SK-N-SH (cell line): ENCODE measurements around the gene TIGAR. TPM values are rescaled to one million over a fixed set of nuclear protein-coding genes. Genes with fewer than 3 reads are reported as not detected.

Source experiments
- CTCF ChIA-PET: fragments of 300-600, 350-600 bp; formaldehyde crosslinking; extraction: SDS; loops from one replicate; lab custom pipeline; 2021; lab: Yijun Ruan, JAX
- POLR2A ChIA-PET: fragments of 350-600 bp; sonication (Branson Sonifier 250); formaldehyde crosslinking; extraction: SDS; loops from one replicate; lab custom pipeline; 2020; ENCODE audit warnings: antibody characterized with exemption, inconsistent platforms; lab: Yijun Ruan, JAX
- DNase-seq: peaks from one replicate; pipeline ENCODE4 v3.0.0; 2012
- H2AFZ ChIP-seq: fragments of 200-600 bp; sonication (generic); 2 replicates; pipeline ENCODE4 v1.8.1; 2016; ENCODE audit warnings: antibody characterized with exemption, mild to moderate bottlenecking, low read depth
- H3F3A ChIP-seq: fragments of 200-600 bp; sonication (generic); replicated peaks from 2 replicates; pipeline ENCODE3; 2016; ENCODE audit warnings: antibody characterized with exemption, mild to moderate bottlenecking; ENCODE audit not compliant: insufficient read depth
- H3K27ac ChIP-seq, 2 experiments: fragments of 200-500 bp in 1 of 2; fragments of 200-600 bp in 1 of 2; sonication (Bioruptor generic) in 1 of 2; sonication (generic), shearing (Covaris generic) in 1 of 2; 2 replicates each; pipeline versions ENCODE4 v1.5.1 to v1.6.1; 2014 to 2016; ENCODE audit warnings: low read depth in 2 of 2, inconsistent platforms in 1 of 2, low read length in 1 of 2, mild to moderate bottlenecking in 1 of 2, mixed read lengths in 1 of 2
- H3K27me3 ChIP-seq: fragments of 200-600 bp; sonication (generic), shearing (Covaris generic); 2 replicates; pipeline ENCODE4 v1.6.1; 2016; ENCODE audit warnings: mixed run types; ENCODE audit not compliant: insufficient read depth
- H3K36me3 ChIP-seq, 2 experiments: fragments of 200-500 bp in 1 of 2; fragments of 200-600 bp in 1 of 2; sonication (Bioruptor generic) in 1 of 2; sonication (generic) in 1 of 2; replicated peaks in 1 of 2; 2 replicates each; pipeline versions ENCODE3 to v1.5.1; 2014 to 2016; ENCODE audit warnings: low read length in 1 of 2, mild to moderate bottlenecking in 1 of 2; ENCODE audit not compliant: insufficient read depth in 2 of 2, control insufficient read depth in 1 of 2
- H3K4me1 ChIP-seq, 2 experiments: fragments of 200-500 bp in 1 of 2; fragments of 200-600 bp in 1 of 2; sonication (Bioruptor generic) in 1 of 2; sonication (generic), shearing (Covaris generic) in 1 of 2; 2 replicates each; pipeline versions ENCODE4 v1.5.1 to v1.6.1; 2014 to 2016; ENCODE audit warnings: low read depth in 1 of 2, low read length in 1 of 2, mixed run types in 1 of 2; ENCODE audit not compliant: insufficient read depth in 2 of 2, control insufficient read depth in 1 of 2
- H3K4me2 ChIP-seq: fragments of 200-600 bp; sonication (generic), shearing (Covaris generic); 2 replicates; pipeline ENCODE4 v1.6.1; 2017; ENCODE audit warnings: mixed run types
- H3K4me3 ChIP-seq, 2 experiments: fragments of 200-500 bp in 1 of 2; fragments of 200-600 bp in 1 of 2; sonication (Bioruptor generic) in 1 of 2; sonication (generic), shearing (Covaris generic) in 1 of 2; 2 replicates each; pipeline versions ENCODE4 v1.5.1 to v1.8.1; 2014 to 2016; ENCODE audit warnings: low read depth in 2 of 2, inconsistent platforms in 1 of 2, low read length in 1 of 2, mild to moderate bottlenecking in 1 of 2, mixed read lengths in 1 of 2, moderate library complexity in 1 of 2
- H3K79me2 ChIP-seq: fragments of 200-600 bp; sonication (generic); 2 replicates; pipeline ENCODE4 v1.8.1; 2017; ENCODE audit warnings: mild to moderate bottlenecking; ENCODE audit not compliant: insufficient read depth
- H3K9ac ChIP-seq: fragments of 200-600 bp; sonication (generic); 2 replicates; pipeline ENCODE4 v1.6.1; 2017; ENCODE audit warnings: mixed run types
- H3K9me2 ChIP-seq: fragments of 200-600 bp; sonication (generic); 2 replicates; pipeline ENCODE4 v1.6.1; 2017; ENCODE audit warnings: mixed run types
- H3K9me3 ChIP-seq: fragments of 200-600 bp; sonication (generic); 2 replicates; pipeline ENCODE4 v1.6.1; 2017; ENCODE audit warnings: mixed run types, mild to moderate bottlenecking, moderate library complexity
- H4K20me1 ChIP-seq: fragments of 200-600 bp; sonication (generic); 2 replicates; pipeline ENCODE4 v1.6.1; 2017; ENCODE audit warnings: mild to moderate bottlenecking, mixed run types; ENCODE audit not compliant: insufficient read depth
- CHD2 ChIP-seq: fragments of 150-350 bp; IDR thresholded peaks from 2 replicates; pipeline ENCODE4 v1.6.1; 2018; ENCODE audit warnings: low read length; ENCODE audit not compliant: partially characterized antibody
- ELF1 ChIP-seq: IDR thresholded peaks from 2 replicates; pipeline ENCODE4 v1.4.0; 2012
- EP300 ChIP-seq, 2 experiments: IDR thresholded peaks; 2 replicates each; pipeline versions ENCODE4 v1.4.0 to v1.6.1; 2012; ENCODE audit warnings: borderline replicate concordance in 1 of 2, low read depth in 1 of 2, low read length in 1 of 2
- EZH2phosphoT487 ChIP-seq: fragments of 200-600 bp; sonication (generic); IDR thresholded peaks from 2 replicates; pipeline ENCODE4 v1.6.1; 2017; ENCODE audit warnings: low read depth, mixed run types, mild to moderate bottlenecking, antibody characterized with exemption, moderate library complexity, borderline replicate concordance
- FOXJ3 ChIP-seq: sonication (generic); formaldehyde crosslinking; IDR thresholded peaks from 2 replicates; pipeline ENCODE4 v1.5.1; 2020; ENCODE audit warnings: mild to moderate bottlenecking, missing genetic modification reagents
- FOXM1 ChIP-seq: IDR thresholded peaks from 2 replicates; pipeline ENCODE4 v1.4.0; 2012; ENCODE audit warnings: low read depth, mild to moderate bottlenecking
- GATA2 ChIP-seq: sonication (generic); formaldehyde crosslinking; IDR thresholded peaks from 2 replicates; pipeline ENCODE4 v1.5.0; 2020; ENCODE audit warnings: mild to moderate bottlenecking, missing genetic modification reagents
- JUND ChIP-seq: IDR thresholded peaks from 2 replicates; pipeline ENCODE4 v1.4.0; 2012
- MAX ChIP-seq: IDR thresholded peaks from 2 replicates; pipeline ENCODE4 v1.4.0; 2012; ENCODE audit warnings: low read depth
- MXI1 ChIP-seq: IDR thresholded peaks from 2 replicates; pipeline ENCODE4 v1.6.1; 2012; ENCODE audit warnings: mild to moderate bottlenecking, low read depth, low read length, improper control_type of control experiment
- RAD21 ChIP-seq: IDR thresholded peaks from 2 replicates; pipeline ENCODE4 v1.6.1; 2012; ENCODE audit warnings: mild to moderate bottlenecking, low read length
- RCOR1 ChIP-seq: fragments of 150-350 bp; IDR thresholded peaks from 2 replicates; pipeline ENCODE4 v1.6.1; 2017; ENCODE audit warnings: antibody characterized with exemption, low read length
- RFX5 ChIP-seq: IDR thresholded peaks from 2 replicates; pipeline ENCODE4 v1.6.1; 2012; ENCODE audit warnings: mild to moderate bottlenecking, improper control_type of control experiment, low read length
- SMC3 ChIP-seq: IDR thresholded peaks from 2 replicates; pipeline ENCODE4 v1.6.1; 2012; ENCODE audit warnings: low read depth, low read length, improper control_type of control experiment
- TAF1 ChIP-seq: IDR thresholded peaks from 2 replicates; pipeline ENCODE4 v1.6.1; 2012; ENCODE audit warnings: low read depth, mild to moderate bottlenecking, low read length, moderate library complexity, borderline replicate concordance
- TCF12 ChIP-seq: IDR thresholded peaks from 2 replicates; pipeline ENCODE4 v1.4.0; 2012
- TEAD4 ChIP-seq: IDR thresholded peaks from 2 replicates; pipeline ENCODE4 v1.4.0; 2012; ENCODE audit warnings: mild to moderate bottlenecking, borderline replicate concordance; ENCODE audit not compliant: insufficient read depth
- YY1 ChIP-seq: IDR thresholded peaks from 2 replicates; pipeline ENCODE4 v1.4.0; 2012; ENCODE audit warnings: low read depth, mild to moderate bottlenecking
- WGBS: methylation state at CpG from one replicate; pipeline ENCODE4 v1.1.6; 2017; ENCODE audit warnings: low lambda C conversion rate; 5-methylcytosine and 5-hydroxymethylcytosine counted together
- polyA plus RNA-seq, 3 experiments: library from polyadenylated mRNA; depleted of rRNA; stranded (reverse); fragments of >200 nt; gene quantifications; 2 replicates each; pipeline ENCODE4 v1.2.3, GENCODE V29; 2012
- TF ChIP-seq, protein P1 (sequence below): fragments of 200-600 bp; sonication (generic); IDR thresholded peaks from 2 replicates; pipeline ENCODE4 v1.6.1; 2017; ENCODE audit warnings: antibody characterized with exemption, mild to moderate bottlenecking, moderate library complexity
- TF ChIP-seq, protein P2 (sequence below): fragments of 150-350 bp; IDR thresholded peaks from 2 replicates; pipeline ENCODE4 v1.6.1; 2017; ENCODE audit warnings: antibody characterized with exemption, low read length, low read depth, borderline replicate concordance

TIGAR gene
- polyA plus RNA-seq, 1 of the 3 experiments (the other 2 are of a cell fraction), result 8.3 TPM

- peaks cover 0 to 21% of the 10 kb centered on the region in 2 experiments; a peak in 2 of 4 replicates for H3K4me1 ChIP-seq
- H3K9me3 ChIP-seq, result no peaks in the 10 kb centered on the region
- 61% methylated on average over 7 of the region's 8 CpGs for WGBS
- H3K9ac ChIP-seq, result no peak overlapping the region
- CTCF ChIA-PET, result interaction anchor here (0.5 to 2.7 kb wide), 36 partner anchors 9 to 376 kb away, joined by 3 to 55 read pairs (median 4); partner anchors contain the start of gene RAD51AP1
- H3K9me2 ChIP-seq, result no peaks in the 10 kb centered on the region
- H3K79me2 ChIP-seq, result no peaks in the 10 kb centered on the region
- POLR2A ChIA-PET, result interaction anchor here (1.2 kb wide), 1 partner anchor 32 kb away, joined by 3 read pairs; no protein-coding TSS in a partner anchor
- no peaks in the 10 kb centered on the region for H3F3A ChIP-seq
- peak; percentile 52 for DNase-seq
- H3K27me3 ChIP-seq, result peaks cover 5% of the 10 kb centered on the region; the same call in 1 of the 2 replicates
- no peak overlapping the region for H3K4me3 ChIP-seq
- TF ChIP-seq TCF12, result no peak
- peak; percentile 82 for TF ChIP-seq RAD21
- peak; percentile 49; the same call in 1 of the 2 replicates for TF ChIP-seq SMC3
- H3K27ac ChIP-seq, result no peak overlapping the region
- no peak overlapping the region for H3K4me2 ChIP-seq
- H3K36me3 ChIP-seq, result no peaks in the 10 kb centered on the region
- no peak overlapping the region for H2AFZ ChIP-seq
- no peaks in the 10 kb centered on the region for H4K20me1 ChIP-seq
Observed at GRCh38 chr12:4383304-4383865, 62.4 kb downstream of the TIGAR start.

DNA sequence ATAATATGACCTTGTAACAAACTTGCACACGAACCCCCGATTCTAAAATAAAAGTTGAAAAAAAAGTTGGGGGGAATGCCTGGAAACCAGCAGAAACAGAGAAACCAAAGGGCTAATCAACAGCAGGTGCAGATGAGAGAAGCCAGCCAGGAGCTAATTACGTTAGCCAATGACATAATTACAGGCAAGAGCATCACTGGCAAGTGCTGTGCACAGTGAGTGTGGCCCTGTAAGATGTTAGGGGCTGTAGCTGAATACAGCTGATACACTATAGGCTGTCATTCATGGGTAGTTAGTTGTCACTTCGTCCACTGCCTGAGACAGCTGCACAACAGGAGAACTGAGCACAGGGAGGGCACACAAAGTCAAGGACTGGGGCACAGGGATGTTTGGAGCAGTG is 65.8 kb downstream of the TIGAR start:
- no peaks in the 10 kb centered on the region for H3K9me3 ChIP-seq
- H3K27me3 ChIP-seq, result no peaks in the 10 kb centered on the region; the same call in 1 of the 2 replicates
- POLR2A ChIA-PET, result interaction anchor here (1.4 kb wide), 1 partner anchor 25 kb away, joined by 7 read pairs; no protein-coding TSS in a partner anchor
- TF ChIP-seq TAF1 (no peak), RAD21 (0 out of 2 replicates have a peak, but pooled peaks have one; percentile 16), CHD2 (peak; percentile 76), RCOR1 (peak; percentile 76; the same call in 1 of the 2 replicates), MXI1 (peak; percentile 42; the same call in 1 of the 2 replicates), ELF1 (no peak), TEAD4 (no peak), FOXJ3 (0 out of 2 replicates have a peak, but pooled peaks have one; percentile 43), TCF12 (no peak), SMC3 (no peak), EZH2phosphoT487 (no peak), GATA2 (CRISPR knock-in tag) (peak; percentile 30; the same call in 1 of the 2 replicates), JUND (no peak), EP300 (IDR thresholded peaks at IDR 0.05; ENCODE audit: borderline replicate concordance in 1 of 2, low read depth in 1 of 2, low read length in 1 of 2) (peak in 1 of 2 experiments; percentile 66; a peak in 1 of 4 replicates), RFX5 (no peak), MAX (no peak), FOXM1 (no peak), YY1 (no peak)
- TF ChIP-seq, protein P1, sequence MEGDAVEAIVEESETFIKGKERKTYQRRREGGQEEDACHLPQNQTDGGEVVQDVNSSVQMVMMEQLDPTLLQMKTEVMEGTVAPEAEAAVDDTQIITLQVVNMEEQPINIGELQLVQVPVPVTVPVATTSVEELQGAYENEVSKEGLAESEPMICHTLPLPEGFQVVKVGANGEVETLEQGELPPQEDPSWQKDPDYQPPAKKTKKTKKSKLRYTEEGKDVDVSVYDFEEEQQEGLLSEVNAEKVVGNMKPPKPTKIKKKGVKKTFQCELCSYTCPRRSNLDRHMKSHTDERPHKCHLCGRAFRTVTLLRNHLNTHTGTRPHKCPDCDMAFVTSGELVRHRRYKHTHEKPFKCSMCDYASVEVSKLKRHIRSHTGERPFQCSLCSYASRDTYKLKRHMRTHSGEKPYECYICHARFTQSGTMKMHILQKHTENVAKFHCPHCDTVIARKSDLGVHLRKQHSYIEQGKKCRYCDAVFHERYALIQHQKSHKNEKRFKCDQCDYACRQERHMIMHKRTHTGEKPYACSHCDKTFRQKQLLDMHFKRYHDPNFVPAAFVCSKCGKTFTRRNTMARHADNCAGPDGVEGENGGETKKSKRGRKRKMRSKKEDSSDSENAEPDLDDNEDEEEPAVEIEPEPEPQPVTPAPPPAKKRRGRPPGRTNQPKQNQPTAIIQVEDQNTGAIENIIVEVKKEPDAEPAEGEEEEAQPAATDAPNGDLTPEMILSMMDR, result no peak
- TF ChIP-seq, protein P2, sequence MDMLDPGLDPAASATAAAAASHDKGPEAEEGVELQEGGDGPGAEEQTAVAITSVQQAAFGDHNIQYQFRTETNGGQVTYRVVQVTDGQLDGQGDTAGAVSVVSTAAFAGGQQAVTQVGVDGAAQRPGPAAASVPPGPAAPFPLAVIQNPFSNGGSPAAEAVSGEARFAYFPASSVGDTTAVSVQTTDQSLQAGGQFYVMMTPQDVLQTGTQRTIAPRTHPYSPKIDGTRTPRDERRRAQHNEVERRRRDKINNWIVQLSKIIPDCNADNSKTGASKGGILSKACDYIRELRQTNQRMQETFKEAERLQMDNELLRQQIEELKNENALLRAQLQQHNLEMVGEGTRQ, result no peak
- TF ChIP-seq, all 33 proteins: peak for 7
- DNase-seq, result peak; percentile 56
- Histone ChIP-seq H3K9me2 (no peaks in the 10 kb centered on the region), H3K36me3 (no peaks in the 10 kb centered on the region), H2AFZ (no peak overlapping the region), H3K27ac (peak overlapping the region in 1 of 2 experiments; percentile 68; a peak in 2 of 4 replicates), H3F3A (no peaks in the 10 kb centered on the region), H3K9ac (no peak overlapping the region), H3K4me3 (no peak overlapping the region), H3K4me2 (no peak overlapping the region), H3K4me1 (peaks cover 0 to 24% of the 10 kb centered on the region in 2 experiments; a peak in 2 of 4 replicates), H4K20me1 (no peaks in the 10 kb centered on the region), H3K79me2 (no peaks in the 10 kb centered on the region)
- WGBS, result 9% methylated on average over 4 of the region's 4 CpGs
- CTCF ChIA-PET, result interaction anchor here (1.0 to 1.7 kb wide), 6 partner anchors 29 to 141 kb away, joined by 3 to 7 read pairs (median 4); no protein-coding TSS in a partner anchor
